ENCODE data around the gene FAM120B. TPM values are rescaled to one million over a fixed set of nuclear protein-coding genes. Genes with fewer than 3 reads are reported as not detected.

FAM120B gene
- total RNA-seq, 1 donor = 20.4 TPM

DNA sequence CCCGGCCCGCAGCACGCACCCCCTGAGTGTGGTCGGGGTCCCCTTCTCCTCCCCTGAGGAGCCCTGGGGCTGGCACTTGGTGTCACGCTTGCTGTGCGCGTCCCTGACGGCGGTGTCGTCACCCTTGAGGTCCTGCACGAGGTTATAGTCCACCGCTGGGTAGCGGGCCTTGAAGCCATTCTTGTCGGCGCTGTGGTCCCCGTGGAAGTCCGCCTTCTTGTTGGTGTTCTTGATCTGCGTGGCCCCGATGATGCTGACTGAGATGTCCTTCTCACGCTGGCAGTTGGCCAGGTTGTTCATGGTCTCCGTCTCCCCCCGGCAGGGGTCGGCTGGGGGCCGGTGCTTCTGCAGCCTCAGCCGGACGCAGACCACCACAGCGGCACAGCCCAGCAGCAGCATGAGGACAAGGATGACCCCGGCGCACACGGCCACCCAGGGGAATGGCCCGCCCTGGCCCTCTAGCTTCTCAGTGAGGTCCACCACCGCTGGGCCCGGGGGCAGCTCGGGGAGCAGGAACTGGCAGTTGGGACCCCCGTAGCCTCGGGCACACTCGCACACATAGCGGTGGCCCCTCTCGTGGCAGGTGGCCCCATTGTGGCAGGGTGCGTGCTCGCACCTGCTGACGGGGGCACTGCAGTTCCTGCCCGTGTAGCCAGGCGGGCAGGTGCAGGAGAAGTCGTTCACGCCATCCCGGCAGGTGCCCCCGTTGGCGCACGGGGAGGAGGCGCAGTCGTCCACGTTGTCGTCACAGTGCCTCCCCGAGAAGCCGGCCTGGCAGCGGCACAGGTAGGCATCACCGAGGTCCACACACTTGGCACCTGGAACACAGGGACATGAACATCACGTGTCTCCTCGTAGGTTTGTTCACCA is 23.1 kb upstream of the FAM120B start:
- H3K4me3 ChIP-seq (ENCODE audit: low read depth, low read length) = no peak overlapping the region
- TF ChIP-seq, protein P1, sequence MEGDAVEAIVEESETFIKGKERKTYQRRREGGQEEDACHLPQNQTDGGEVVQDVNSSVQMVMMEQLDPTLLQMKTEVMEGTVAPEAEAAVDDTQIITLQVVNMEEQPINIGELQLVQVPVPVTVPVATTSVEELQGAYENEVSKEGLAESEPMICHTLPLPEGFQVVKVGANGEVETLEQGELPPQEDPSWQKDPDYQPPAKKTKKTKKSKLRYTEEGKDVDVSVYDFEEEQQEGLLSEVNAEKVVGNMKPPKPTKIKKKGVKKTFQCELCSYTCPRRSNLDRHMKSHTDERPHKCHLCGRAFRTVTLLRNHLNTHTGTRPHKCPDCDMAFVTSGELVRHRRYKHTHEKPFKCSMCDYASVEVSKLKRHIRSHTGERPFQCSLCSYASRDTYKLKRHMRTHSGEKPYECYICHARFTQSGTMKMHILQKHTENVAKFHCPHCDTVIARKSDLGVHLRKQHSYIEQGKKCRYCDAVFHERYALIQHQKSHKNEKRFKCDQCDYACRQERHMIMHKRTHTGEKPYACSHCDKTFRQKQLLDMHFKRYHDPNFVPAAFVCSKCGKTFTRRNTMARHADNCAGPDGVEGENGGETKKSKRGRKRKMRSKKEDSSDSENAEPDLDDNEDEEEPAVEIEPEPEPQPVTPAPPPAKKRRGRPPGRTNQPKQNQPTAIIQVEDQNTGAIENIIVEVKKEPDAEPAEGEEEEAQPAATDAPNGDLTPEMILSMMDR (IDR thresholded peaks at IDR 0.05; ENCODE audit: insufficient read depth, low read length) = no peak
- no peak for DNase-seq (ENCODE audit: low read depth)

DNA sequence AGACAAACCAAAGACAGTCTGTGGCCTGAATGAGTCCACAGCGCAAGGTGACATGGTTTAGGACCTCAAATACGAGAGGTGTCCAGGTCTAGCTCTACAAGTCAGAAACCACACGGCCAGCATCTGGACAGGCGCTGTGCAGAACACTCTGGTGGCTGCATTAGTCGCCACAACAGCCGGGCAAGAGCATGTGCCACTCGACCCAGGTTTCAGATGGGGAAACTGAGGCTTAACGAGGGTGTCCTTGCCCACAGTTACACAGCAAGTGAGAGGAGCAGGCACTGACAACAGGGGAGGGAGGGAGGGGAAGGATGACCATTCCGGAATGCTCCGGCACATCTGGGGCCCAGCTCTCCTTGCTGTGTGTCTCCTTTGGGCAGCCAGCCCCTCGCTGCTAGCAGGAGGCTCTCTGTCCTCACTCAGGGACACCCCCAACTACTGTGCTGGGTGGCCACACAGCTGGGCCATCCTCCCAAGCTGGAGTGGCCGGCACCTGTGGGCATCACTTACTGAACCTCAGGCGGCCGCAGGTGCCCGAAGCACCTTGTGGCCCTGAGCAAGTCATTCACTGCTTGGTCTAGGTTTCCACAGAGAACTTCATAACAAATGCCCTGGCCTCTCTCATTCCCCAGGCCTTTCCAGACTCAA is 22.3 kb upstream of the FAM120B start:
- TF ChIP-seq, protein P1 (IDR thresholded peaks at IDR 0.05; ENCODE audit: insufficient read depth, low read length) = no peak
- no peak for DNase-seq (ENCODE audit: low read depth)

DNA sequence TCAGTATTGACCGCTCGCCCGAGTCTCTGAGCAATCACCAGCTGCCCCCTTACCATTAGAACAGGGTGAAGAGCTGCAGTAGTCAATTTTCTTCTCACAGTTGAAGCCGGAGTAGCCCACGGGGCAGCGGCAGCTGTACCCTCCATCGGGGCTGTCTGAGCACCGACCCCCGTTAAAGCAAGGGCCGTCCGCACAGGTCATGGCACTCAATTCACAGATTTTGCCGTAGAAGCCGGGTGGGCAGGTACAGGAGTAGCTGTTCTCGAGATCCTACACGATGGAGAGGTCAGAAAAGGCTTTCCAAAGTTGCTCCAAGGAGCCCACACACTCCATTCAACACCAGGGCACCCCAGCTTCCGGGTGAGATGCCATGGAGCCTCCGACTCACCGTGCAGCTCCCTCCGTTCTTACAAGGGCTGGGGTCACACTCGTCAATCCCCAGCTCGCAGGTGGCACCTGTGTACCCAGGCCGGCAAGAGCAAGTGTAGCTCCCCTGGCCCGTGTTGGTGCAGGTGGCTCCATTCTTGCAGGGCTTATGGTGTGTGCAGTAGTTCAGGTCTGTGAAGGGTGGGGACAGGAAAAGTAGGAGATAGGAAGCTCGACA is 21.6 kb upstream of the FAM120B start:
- H3K4me3 ChIP-seq (ENCODE audit: low read depth, low read length) = no peak overlapping the region
- no peak for DNase-seq (ENCODE audit: low read depth)
- TF ChIP-seq, protein P1 (IDR thresholded peaks at IDR 0.05; ENCODE audit: insufficient read depth, low read length) = no peak

More for the DNA sequence above, 22.3 kb upstream of the FAM120B start:
- no peak overlapping the region for H3K4me3 ChIP-seq (ENCODE audit: low read depth, low read length)

DNA sequence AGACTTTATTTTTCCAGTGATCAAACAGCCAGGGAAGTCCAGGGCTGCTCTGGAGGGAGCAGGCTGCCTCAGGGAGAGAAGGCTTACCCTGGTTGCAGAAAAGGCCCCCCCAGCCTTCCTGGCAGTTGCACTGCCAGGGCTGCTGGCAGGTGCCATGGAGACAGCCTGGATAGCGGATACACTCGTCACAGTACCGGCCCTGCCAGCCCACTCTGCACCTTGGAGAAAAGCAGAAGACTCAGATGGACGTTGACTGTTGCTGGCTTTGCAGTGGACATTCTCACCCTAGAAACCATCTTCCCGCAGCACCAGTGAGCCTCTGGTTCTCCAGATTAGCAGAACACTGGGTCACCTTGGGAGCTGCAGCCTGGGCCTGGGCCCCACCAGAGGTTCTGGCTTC is 21.1 kb upstream of the FAM120B start:
- H3K4me3 ChIP-seq (ENCODE audit: low read depth, low read length) = no peak overlapping the region

DNA sequence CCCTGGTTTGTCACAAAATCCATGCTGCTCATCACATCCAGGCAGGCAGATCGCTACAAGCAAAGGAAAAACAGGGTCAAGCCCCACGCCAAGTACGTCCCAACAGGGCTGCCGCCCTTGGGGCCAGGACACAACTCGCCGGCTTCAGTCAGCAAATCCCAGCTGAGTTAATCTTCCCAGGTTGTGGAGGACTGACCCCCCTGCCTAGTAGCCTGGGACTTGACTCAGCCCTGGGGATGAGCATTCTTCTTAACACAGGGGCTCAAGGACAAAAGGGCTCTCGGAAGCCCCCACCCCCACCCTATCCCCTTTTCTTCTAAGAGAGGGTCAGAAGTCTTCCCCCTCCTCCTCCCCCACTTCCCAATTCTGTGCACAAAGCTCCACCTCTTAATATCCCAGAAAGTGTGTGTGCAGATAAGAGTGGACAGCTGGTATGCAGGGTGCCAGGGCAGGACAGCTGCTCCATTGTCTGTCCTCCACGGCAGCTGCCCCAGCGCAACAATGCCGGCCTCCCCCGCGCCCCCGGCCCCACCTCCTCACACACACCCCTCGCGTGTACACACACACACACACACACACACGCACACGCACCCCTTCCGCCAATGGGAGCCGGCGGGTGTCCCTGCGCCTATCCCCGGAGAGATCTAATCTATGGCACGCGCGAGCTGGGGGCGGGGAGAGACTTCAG is 20.2 kb upstream of the FAM120B start:
- peak; percentile 40 for DNase-seq (ENCODE audit: low read depth)
- H3K4me3 ChIP-seq (ENCODE audit: low read depth, low read length) = no peak overlapping the region
- TF ChIP-seq, protein P1 (IDR thresholded peaks at IDR 0.05; ENCODE audit: insufficient read depth, low read length) = no peak

More for the DNA sequence above, 21.1 kb upstream of the FAM120B start:
- TF ChIP-seq, protein P1 (IDR thresholded peaks at IDR 0.05; ENCODE audit: insufficient read depth, low read length) = no peak
- no peak for DNase-seq (ENCODE audit: low read depth)

DNA sequence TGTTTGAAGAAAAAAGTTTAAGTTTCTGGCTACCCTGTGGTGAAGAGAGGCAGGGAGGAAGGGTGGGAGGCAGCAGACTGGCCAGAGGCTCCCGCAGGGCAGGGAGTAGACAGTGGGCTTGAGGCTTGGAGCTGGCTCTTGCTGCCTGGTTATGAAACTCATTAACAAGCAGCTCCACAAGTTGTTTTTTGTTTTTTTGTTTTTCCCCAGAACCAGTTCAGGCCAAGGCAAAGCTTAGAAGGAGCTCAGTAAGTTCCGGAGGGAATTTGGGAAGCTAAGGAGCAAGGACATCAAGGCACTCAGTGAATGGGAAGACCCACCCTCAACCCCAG is 19.7 kb upstream of the FAM120B start:
- DNase-seq (ENCODE audit: low read depth) = no peak
- no peak overlapping the region for H3K4me3 ChIP-seq (ENCODE audit: low read depth, low read length)
- TF ChIP-seq, protein P1 (IDR thresholded peaks at IDR 0.05; ENCODE audit: insufficient read depth, low read length) = no peak

Measured in fibroblast of the aortic adventitia (primary cell).